Suppressor macrophage treated with lipopolysaccharide for 1 hour (primary cell): ENCODE results near the gene DUSP16.
"Not testable (repeated sequence)": the region's sequence is repeated elsewhere in the genome, so short reads cannot be mapped to it uniquely, and the experiment has no call there.

ENCODE experiments used
- DNase-seq, 3 donors: peaks; one replicate each; pipeline ENCODE4 v3.0.0-alpha.2; 2020 to 2022

DUSP16 gene

GRCh38 chr12:12542964-12543363 lies 19.7 kb downstream of the DUSP16 start:
- no peak for DNase-seq

- no peak for DNase-seq
These were observed 20.4 kb downstream of the DUSP16 start for GRCh38 chr12:12542286-12542685.

DNA sequence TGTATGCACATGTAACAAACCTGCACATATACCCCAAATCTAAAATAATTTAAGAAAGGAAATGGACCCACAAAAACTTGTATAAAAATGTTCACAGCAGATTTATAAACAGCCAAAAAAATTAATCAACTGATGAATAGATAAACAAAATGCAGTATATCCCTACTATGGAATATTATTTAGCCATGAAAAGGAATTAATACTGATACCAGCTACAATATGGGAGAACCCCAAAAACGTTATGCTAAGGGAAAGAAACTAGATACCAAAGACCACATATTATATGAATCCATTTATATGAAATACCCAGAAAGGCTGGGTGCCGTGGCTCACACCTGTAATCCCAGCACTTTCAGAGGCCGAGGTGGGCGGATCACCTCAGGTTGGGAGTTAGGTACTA lies 20.9 kb downstream of the DUSP16 start:
- no peak for DNase-seq

- DNase-seq: no peak
These were observed 22.2 kb downstream of the DUSP16 start for GRCh38 chr12:12540261-12541013.

DNA sequence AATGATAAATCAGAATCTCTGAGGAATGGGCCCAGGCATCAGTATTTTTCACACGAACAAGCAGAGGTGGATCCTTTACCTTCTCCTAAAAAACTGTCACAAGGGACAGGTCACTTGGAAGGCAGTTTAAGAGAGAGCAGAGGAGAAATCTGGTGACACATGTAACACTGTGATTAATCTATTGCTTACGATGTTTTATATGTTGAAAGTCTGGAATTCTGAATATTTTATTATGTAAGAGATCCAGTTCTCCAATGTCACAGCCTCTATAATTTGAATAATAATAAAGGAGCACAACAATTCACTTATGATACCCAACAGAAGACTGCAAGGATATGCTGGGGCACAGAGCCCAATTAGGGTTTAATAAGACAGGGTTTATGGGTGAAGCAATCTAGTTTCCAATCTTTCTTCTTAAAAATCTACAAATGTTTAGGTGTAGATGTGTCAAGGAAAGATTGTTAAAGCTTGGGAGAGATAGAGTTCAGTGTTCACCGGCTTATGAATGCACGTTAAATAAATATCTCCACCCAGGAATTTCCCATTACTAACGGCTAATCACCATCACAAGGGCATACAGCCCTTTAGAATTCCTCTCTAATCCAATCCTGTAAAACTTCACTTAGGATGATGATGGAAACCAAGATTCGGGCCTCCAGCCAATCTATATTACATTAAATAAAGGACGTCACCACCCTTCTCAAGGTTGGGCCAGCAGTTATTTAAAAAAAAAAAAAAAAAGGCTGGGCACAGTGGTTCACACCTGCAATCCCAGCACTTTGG lies 23.4 kb downstream of the DUSP16 start:
- peak in 1 of 3 donors; percentile 17 for DNase-seq

DNA sequence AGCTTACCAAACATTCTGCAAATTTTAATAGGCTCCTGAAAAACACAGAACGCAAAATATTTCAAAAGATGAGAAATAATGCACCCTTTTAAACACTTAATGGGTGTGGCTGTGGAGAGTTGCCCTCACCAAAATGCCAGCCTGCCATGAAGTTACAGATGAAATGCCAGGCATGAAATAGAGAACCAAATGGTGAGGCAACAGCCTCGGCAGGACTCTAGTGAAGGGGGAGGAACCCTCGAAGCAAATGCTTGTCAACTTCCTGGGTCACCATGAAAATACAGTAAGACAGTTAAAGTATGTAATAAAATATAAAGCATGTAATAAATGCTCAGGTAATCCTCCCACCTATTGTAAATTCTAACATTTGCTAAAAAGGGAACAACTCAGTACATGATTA lies 24.1 kb downstream of the DUSP16 start:
- DNase-seq: peak in 2 of 3 donors; percentile 35 to 36

GRCh38 chr12:12537421-12537820 lies 25.2 kb downstream of the DUSP16 start:
- DNase-seq: no peak

DNA sequence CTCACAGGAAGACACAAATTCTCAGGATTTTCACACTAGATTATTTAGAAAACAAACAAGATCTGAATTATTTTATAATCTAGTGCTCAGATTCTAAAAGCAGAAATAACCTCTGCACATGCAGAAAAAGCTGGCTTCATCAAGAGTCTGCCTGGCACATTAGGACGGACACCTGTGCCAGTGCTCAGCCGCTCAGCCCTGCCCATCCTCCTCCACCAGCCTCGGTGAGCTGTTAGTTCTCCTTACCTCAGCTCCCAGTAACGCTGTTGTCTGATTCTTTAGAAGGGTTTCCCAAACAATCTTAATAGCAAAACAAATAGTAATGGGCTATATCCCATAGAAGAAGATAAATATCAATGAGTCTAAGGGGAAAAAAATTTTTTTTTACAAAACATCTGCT lies 27.7 kb downstream of the DUSP16 start:
- no peak for DNase-seq

DNA sequence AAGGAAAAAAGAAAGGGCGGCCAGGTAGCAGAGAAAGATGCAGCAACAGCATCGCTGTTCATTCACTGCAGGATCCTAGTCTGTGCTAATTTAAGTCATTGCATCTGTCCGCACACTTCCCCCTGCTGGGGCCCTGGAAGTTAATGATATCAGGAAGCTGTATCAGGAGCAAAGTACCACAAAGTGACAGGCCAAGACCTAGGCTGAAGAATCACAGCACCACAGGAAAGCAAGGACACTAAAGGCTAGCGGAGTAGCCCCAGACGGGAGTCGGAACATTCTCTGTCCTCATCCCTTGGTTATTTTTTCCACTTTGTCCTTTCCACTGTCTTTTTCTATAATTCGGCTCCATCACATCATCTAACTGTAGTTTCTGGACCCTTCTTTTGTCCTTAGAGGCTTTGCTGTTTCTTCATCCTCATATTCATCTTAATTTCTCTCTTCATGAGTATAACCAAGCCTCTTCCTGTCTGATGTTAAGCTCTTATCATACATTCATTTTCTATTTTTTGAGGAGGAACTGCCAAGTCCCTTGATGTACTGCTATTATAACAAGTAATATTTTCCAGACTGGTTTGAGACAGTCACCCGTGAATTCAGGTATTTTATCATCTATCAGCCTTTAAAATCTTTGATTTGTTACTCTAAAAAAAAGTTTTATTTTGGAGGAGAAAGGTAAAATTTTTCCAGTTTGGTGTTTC lies 28.3 kb downstream of the DUSP16 start:
- no peak for DNase-seq

GRCh38 chr12:12533238-12533829 lies 29.3 kb downstream of the DUSP16 start:
- DNase-seq: no peak

DNA sequence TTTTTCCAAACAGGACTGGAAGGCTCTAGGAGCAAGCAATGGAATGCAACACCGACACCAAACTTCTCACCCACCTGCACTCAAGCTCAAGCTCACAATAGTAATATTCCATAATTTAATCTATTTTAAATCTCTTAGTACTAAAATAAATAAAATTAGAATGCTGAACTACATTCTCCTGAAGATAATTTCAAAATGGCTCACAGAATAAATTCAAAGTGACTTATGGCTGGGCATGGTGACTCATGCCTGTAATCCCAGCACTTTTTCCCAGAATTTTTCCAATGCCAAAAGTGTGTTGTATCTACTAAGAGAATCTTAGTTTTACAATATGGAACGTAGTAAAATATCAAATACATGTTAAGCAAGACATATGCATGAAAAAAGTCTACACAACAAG lies 31.5 kb downstream of the DUSP16 start:
- DNase-seq: no peak

DNA sequence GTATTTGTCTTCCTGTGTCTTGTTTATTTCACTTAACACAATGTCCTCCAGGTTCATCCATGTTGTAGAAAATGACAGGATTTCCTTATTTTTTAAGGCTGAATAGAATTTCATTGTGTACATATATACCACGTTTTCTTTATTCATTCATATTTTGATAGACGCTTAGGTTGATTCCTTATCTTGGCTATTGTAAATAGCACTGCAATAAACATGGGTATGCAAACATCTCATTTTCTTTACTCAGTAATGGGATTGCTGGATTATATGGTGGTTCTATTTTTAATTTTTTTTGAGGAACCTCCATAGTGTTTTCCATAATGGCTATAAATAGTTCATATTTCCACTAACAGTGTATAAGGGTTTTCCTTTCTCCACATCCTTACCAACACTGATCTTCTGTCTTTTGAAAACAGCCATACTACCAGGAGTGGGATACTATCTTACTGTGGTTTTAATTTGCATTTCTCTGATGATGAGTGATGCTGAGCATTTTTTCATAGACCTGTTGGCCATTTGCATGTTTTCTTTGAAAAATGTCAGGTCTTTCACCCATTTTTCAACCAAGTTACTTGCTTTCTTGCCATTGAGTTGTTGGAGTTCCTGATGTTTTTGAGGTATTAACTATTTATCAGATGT lies 32.8 kb downstream of the DUSP16 start:
- no peak for DNase-seq

GRCh38 chr12:12528361-12529270 lies 34.0 kb downstream of the DUSP16 start:
- no peak for DNase-seq

DNA sequence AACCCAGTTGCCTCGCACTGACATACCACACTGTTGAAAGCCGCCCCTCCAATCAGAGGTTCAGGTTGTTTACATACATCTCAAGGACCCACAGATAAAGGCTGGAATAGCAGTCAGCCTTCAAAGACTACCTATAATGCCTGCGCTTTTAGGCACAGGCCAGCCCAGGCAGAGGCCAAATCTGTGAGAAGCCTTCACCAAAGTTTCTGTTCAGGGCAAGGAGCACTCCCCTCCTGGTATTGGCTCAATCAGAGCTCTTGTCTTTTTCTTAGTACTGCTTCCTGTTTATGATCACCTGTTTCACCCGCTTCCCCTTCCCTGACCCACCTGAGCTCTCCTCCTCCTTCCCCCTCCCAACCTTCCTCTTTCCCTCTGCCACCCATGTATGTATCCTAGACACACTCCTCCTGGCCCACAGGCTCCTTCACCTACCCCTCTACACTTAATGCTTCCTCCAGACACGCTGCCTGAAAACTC lies 34.8 kb downstream of the DUSP16 start:
- no peak for DNase-seq

GRCh38 chr12:12524128-12524527 lies 38.5 kb downstream of the DUSP16 start:
- no peak for DNase-seq

GRCh38 chr12:12523229-12523628 lies 39.4 kb downstream of the DUSP16 start:
- no peak for DNase-seq

DNA sequence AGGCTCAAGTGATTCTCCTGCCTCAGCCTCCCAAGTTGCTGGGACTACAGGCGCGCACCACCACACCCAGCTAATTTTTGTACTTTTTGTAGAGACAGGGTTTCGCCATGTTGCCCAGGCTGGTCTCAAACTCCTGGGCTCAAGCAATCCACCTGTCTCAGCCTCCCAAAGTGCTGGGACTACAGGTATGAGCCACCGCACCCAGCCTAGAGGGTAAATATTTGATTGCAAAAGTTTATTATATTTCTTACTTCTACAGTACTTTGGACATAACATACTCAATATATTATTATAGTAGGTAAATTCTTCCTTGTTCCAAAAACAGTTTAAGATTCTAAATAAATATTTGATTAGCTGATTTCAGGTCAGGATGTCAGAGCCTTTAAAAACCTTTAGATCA lies 40.0 kb downstream of the DUSP16 start:
- not testable (repeated sequence) for DNase-seq

DNA sequence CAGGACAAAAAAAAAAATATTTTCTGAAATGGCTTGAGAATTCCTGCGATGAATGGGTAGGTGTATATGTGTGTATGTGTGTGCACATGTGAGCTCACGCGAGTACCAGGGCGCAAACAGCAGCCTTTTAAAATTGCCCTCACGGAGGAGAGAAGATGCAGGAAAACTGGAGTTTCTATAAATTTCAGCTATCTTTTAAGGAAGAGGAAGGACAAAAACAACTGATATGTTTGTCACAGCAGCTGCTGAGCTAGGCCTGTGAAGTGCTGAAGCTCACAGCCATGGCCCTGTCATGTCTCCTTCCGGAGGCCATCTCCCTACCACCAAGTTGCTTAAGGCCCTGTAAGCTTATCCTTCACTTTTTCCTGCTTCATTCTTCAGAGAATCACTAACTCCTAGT lies 40.8 kb downstream of the DUSP16 start:
- DNase-seq: no peak

DNA sequence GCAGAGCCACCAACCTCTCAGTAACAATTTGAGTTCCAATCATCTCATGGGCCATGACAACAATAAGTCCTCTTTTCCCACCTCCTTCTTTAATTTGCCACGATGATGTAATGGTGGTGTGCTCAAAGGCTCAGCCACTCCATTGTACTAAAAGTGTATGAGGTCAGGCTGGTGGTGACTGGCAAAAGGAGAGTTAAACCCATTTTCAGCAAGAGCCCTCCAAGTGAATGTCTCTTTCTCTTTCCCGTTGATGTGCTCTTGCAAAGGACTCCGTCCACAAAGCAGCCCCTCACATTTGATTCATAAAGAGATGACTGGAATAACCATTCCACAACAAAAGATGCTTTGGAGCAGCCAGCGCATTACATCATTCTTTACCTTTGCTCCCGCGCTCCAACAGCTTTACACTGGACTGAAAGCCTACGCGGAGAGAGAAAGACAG lies 41.6 kb downstream of the DUSP16 start:
- DNase-seq: no peak

- DNase-seq: peak; percentile 54 to 84 (median 83)
These were observed 42.4 kb downstream of the DUSP16 start for GRCh38 chr12:12520273-12520672.

GRCh38 chr12:12519354-12519998 lies 43.2 kb downstream of the DUSP16 start:
- no peak for DNase-seq
